K562 (cell line): ENCODE measurements around the gene SRPK2. TPM values are rescaled to one million over a fixed set of nuclear protein-coding genes. Genes with fewer than 3 reads are reported as not detected.

Source experiments
- ATAC-seq: fragments of 200-7000 bp; cut with Tn5 transposase; 3 replicates; pipeline ENCODE4 v1.9.1; 2020; ENCODE audit warnings: moderate library complexity
- BruUV-seq: library from RNA; stranded (reverse); fragments of 400-500 nt; replicated peaks from 2 replicates; lab custom pipeline; 2021; lab: Mats Ljungman, UMichigan
- CTCF ChIA-PET: fragments of 300-600 bp; formaldehyde crosslinking; extraction: SDS; loops from one replicate; lab custom pipeline; 2021; ENCODE audit warnings: low intra/inter-chr PET ratio; lab: Yijun Ruan, JAX
- POLR2A ChIA-PET: fragments of 300-600, 350-650 bp; sonication (Branson Sonifier 250); formaldehyde crosslinking; extraction: SDS; loops from one replicate; lab custom pipeline; 2021; ENCODE audit warnings: antibody characterized with exemption, inconsistent platforms; lab: Yijun Ruan, JAX
- DNase-seq, 4 experiments: peaks; one replicate each; pipeline versions ENCODE4 v3.0.0 to v3.0.0-alpha.2; 2011 to 2018; ENCODE audit warnings: low spot score in 3 of 4, mixed read lengths in 3 of 4; ENCODE audit errors: extremely low read depth in 1 of 4
- FAIRE-seq: peaks from 2 replicates; lab custom pipeline; 2011; peaks lifted over from hg19 to GRCh38; lab: Jason Lieb, UNC
- H2AFZ ChIP-seq: 2 replicates; pipeline ENCODE4 v1.6.0; 2011; ENCODE audit warnings: low read depth, low read length, control low read depth, inconsistent platforms
- H3K27ac ChIP-seq: fragments of 200-600 bp; 3 replicates; pipeline ENCODE4 v1.8.0; 2011; ENCODE audit warnings: low read depth, mild to moderate bottlenecking, control low read depth, inconsistent platforms, low read length, moderate library complexity, mixed read lengths; ENCODE audit errors: extremely low read depth
- H3K27me3 ChIP-seq, 2 experiments: fragments of 300-600 bp in 1 of 2; 2 replicates in 1 of 2; 3 replicates in 1 of 2; pipeline versions ENCODE4 v1.6.0 to v1.8.0; 2011; ENCODE audit warnings: inconsistent platforms in 2 of 2, low read length in 2 of 2, mild to moderate bottlenecking in 1 of 2, mixed read lengths in 1 of 2, moderate library complexity in 1 of 2; ENCODE audit not compliant: control insufficient read depth in 2 of 2, insufficient read depth in 2 of 2
- H3K36me3 ChIP-seq: fragments of 300-600 bp; 3 replicates; pipeline ENCODE4 v1.8.0; 2011; ENCODE audit warnings: mild to moderate bottlenecking, low read length, inconsistent platforms; ENCODE audit not compliant: control insufficient read depth, insufficient read depth
- H3K4me1 ChIP-seq, 2 experiments: fragments of 200-600 bp in 1 of 2; replicated peaks in 1 of 2; 2 replicates in 1 of 2; 3 replicates in 1 of 2; pipeline versions ENCODE4 v1.5.1 to v1.8.0; 2011; ENCODE audit warnings: inconsistent platforms in 2 of 2, low read length in 2 of 2, mild to moderate bottlenecking in 1 of 2, mixed read lengths in 1 of 2, moderate library complexity in 1 of 2; ENCODE audit not compliant: control insufficient read depth in 2 of 2, insufficient read depth in 2 of 2
- H3K4me2 ChIP-seq: 2 replicates; pipeline ENCODE4 v1.6.1; 2011; ENCODE audit warnings: low read length, control low read depth, inconsistent platforms, mixed read lengths; ENCODE audit not compliant: insufficient read depth
- H3K4me3 ChIP-seq: fragments of 200-600 bp; sonication (generic), shearing (Covaris generic); 2 replicates; pipeline ENCODE4 v1.5.1; 2016; ENCODE audit warnings: control low read depth, inconsistent platforms
- H3K79me2 ChIP-seq: fragments of 200-600 bp; 3 replicates; pipeline ENCODE4 v1.8.0; 2011; ENCODE audit warnings: low read length, inconsistent platforms; ENCODE audit not compliant: control insufficient read depth, insufficient read depth
- H3K9ac ChIP-seq, 2 experiments: 2 replicates each; pipeline versions ENCODE4 v1.6.0 to v1.6.1; 2011; ENCODE audit warnings: low read depth in 2 of 2, low read length in 2 of 2, control low read depth in 1 of 2, inconsistent platforms in 1 of 2, mild to moderate bottlenecking in 1 of 2, mixed read lengths in 1 of 2; ENCODE audit not compliant: insufficient read depth in 1 of 2
- H3K9me1 ChIP-seq: one replicate; pipeline ENCODE4 v1.6.0; 2011; ENCODE audit warnings: inconsistent platforms, mild to moderate bottlenecking, low read length, moderate library complexity; ENCODE audit not compliant: control insufficient read depth, insufficient read depth
- H3K9me3 ChIP-seq: replicated peaks from 2 replicates; pipeline ENCODE4 v1.5.1; 2011; ENCODE audit warnings: low read depth, low read length, inconsistent platforms; ENCODE audit not compliant: control insufficient read depth, insufficient read depth
- H4K20me1 ChIP-seq: replicated peaks from 2 replicates; pipeline ENCODE4 v1.6.1; 2011; ENCODE audit warnings: low read length, inconsistent platforms, mixed read lengths; ENCODE audit not compliant: control insufficient read depth, insufficient read depth
- C11orf30 ChIP-seq: fragments of 450-650 bp; IDR thresholded peaks from 2 replicates; pipeline ENCODE4 v1.6.1; 2016; ENCODE audit warnings: low read depth, mild to moderate bottlenecking
- CBFA2T2 ChIP-seq: fragments of 450-650 bp; conservative IDR thresholded peaks from 2 replicates; pipeline ENCODE4 v1.6.1; 2017; ENCODE audit warnings: mild to moderate bottlenecking
- CBFB ChIP-seq: sonication (generic); formaldehyde crosslinking; IDR thresholded peaks from 2 replicates; pipeline ENCODE4 v1.4.0; 2020; ENCODE audit warnings: mild to moderate bottlenecking, missing genetic modification reagents
- GATA2 ChIP-seq: sonication (generic); formaldehyde crosslinking; IDR thresholded peaks from 2 replicates; pipeline ENCODE4 v1.4.0; 2020; ENCODE audit warnings: mild to moderate bottlenecking, missing genetic modification reagents
- HDAC2 ChIP-seq: fragments of 450-650 bp; IDR thresholded peaks from 2 replicates; pipeline ENCODE4 v1.6.1; 2016; ENCODE audit warnings: mild to moderate bottlenecking
- JUND ChIP-seq, 2 experiments: IDR thresholded peaks; 2 replicates in 1 of 2; 3 replicates in 1 of 2; pipeline ENCODE4 v1.6.1; 2011; ENCODE audit warnings: borderline replicate concordance in 2 of 2, low read depth in 2 of 2, low read length in 2 of 2, improper control_type of control experiment in 1 of 2, missing biosample characterization in 1 of 2, missing genetic modification characterization in 1 of 2, missing genetic modification reagents in 1 of 2
- MBD2 ChIP-seq: sonication (generic); IDR thresholded peaks from 2 replicates; pipeline ENCODE4 v1.6.1; 2016; ENCODE audit warnings: low read depth, borderline replicate concordance
- PPARD ChIP-seq: fragments of 250-450 bp; sonication (Bioruptor Pico); IDR thresholded peaks from 2 replicates; pipeline ENCODE4 v1.8.0; 2022; ENCODE audit warnings: inconsistent platforms, mild to moderate bottlenecking, moderate library complexity
- SMAD2 ChIP-seq: fragments of 150-350 bp; IDR thresholded peaks from 2 replicates; pipeline ENCODE4 v1.6.1; 2014; ENCODE audit warnings: low read depth, mild to moderate bottlenecking, low read length
- STAG1 ChIP-seq: sonication (generic); formaldehyde crosslinking; IDR thresholded peaks from 2 replicates; pipeline ENCODE4 v1.5.0; 2020; ENCODE audit warnings: missing genetic modification reagents, borderline replicate concordance
- TBP ChIP-seq: optimal IDR thresholded peaks from 2 replicates; pipeline ENCODE3; 2011; ENCODE audit warnings: low read depth, low read length, improper control_type of control experiment
- TOE1 ChIP-seq, 2 experiments: fragments of 450-650 bp in 1 of 2; sonication (generic) in 1 of 2; formaldehyde crosslinking in 1 of 2; IDR thresholded peaks; 2 replicates each; pipeline versions ENCODE4 v1.7.1 to v1.8.0; 2016 to 2022; ENCODE audit warnings: borderline replicate concordance in 2 of 2, mild to moderate bottlenecking in 2 of 2, antibody characterized with exemption in 1 of 2, inconsistent platforms in 1 of 2, low read depth in 1 of 2, missing genetic modification reagents in 1 of 2, moderate library complexity in 1 of 2
- ZBTB26 ChIP-seq: fragments of 450-650 bp; formaldehyde crosslinking; IDR thresholded peaks from 2 replicates; pipeline ENCODE4 v1.4.0; 2022; ENCODE audit warnings: missing genetic modification characterization
- ZC3H11A ChIP-seq: IDR thresholded peaks from 2 replicates; pipeline ENCODE4 v1.6.1; 2012; ENCODE audit warnings: low read depth, low read length, improper control_type of control experiment
- ZNF121 ChIP-seq: sonication (generic); formaldehyde crosslinking; conservative IDR thresholded peaks from 2 replicates; pipeline ENCODE4 v1.8.0; 2022; ENCODE audit warnings: missing genetic modification reagents
- ZNF316 ChIP-seq: fragments of 450-650 bp; IDR thresholded peaks from 2 replicates; pipeline ENCODE4 v1.6.1; 2016
- ZNF764 ChIP-seq: fragments of 250-450 bp; sonication (Bioruptor Pico); IDR thresholded peaks from 2 replicates; pipeline ENCODE4 v1.4.0; 2020; ENCODE audit warnings: low read depth, mild to moderate bottlenecking, moderate library complexity
- in situ Hi-C: fragments of 300-500 bp; cut with MboI; formaldehyde crosslinking; loops from 4 replicates; pipeline ENCODE4 v1.15.0; 2018; ENCODE audit warnings: inconsistent platforms, mixed read lengths
- intact Hi-C: fragments of 100-400 bp; cut with micrococcal nuclease; formaldehyde crosslinking; loops from 2 replicates; pipeline ENCODE4 v1.14.2; 2022
- polyA plus RNA-seq, 8 experiments: library from polyadenylated mRNA; depleted of rRNA in 4 of 8; stranded (reverse) in 5 of 8; unstranded in 3 of 8; fragments of >200 nt; fragmentation: Nextera tagmentation in 2 of 8; fragmentation: Illumina TruSeq in 1 of 8; extraction: Ambion mirVana in 2 of 8; extraction: Trizol in 1 of 8; gene quantifications; 2 replicates each; pipeline versions ENCODE4 v1.2.1 to v1.2.3, GENCODE V29; 2011 to 2014; ENCODE audit warnings: inconsistent platforms in 1 of 8, missing spikeins in 1 of 8
- total RNA-seq, 7 experiments: library from RNA; depleted of rRNA in 6 of 7; stranded (reverse); fragments of >200 nt in 6 of 7; fragmentation: Illumina TruSeq in 2 of 7; extraction: Trizol in 2 of 7; gene quantifications; 2 replicates each; pipeline versions ENCODE4 v1.2.1 to v1.2.3, GENCODE V29; 2011 to 2021; ENCODE audit warnings: low replicate concordance in 1 of 7

Gene SRPK2
- total and polyA plus RNA-seq, 9 of the 15 experiments (the other 6 are each of a cell fraction or from before 2014, with no cell fraction given) = 21.5 to 44.7 (median 33.3) TPM

- no peaks in the 10 kb centered on the region for H3K9me3 ChIP-seq
- in situ Hi-C loops = no loop called here
- no peaks in the 10 kb centered on the region for H3K9me1 ChIP-seq
- H4K20me1 ChIP-seq = no peaks in the 10 kb centered on the region
- H3K4me3 ChIP-seq = no peak overlapping the region
- FAIRE-seq (no peak), DNase-seq (no peak), ATAC-seq (no peak)
- H3K27ac ChIP-seq = no peak overlapping the region
- ChIA-PET CTCF (no interaction called here), POLR2A (interaction anchor here (0.9 to 1.2 kb wide), 2 partner anchors 10 to 26 kb away, joined by 3 read pairs; no protein-coding TSS in a partner anchor)
- no peak overlapping the region for H3K4me2 ChIP-seq
- no peak for TF ChIP-seq ZBTB26 (CRISPR knock-in tag)
- TF ChIP-seq ZNF121 (CRISPR knock-in tag) = no peak
- no peak for TF ChIP-seq PPARD
- TF ChIP-seq GATA2 = no peak
- TF ChIP-seq TBP = no peak
- peak; percentile 64; the same call in 1 of the 2 replicates for TF ChIP-seq C11orf30
- TF ChIP-seq ZNF764 = no peak
- no peak for TF ChIP-seq CBFB
- no peak for TF ChIP-seq CBFA2T2
- TF ChIP-seq TOE1 (IDR thresholded peaks at IDR 0.05; ENCODE audit: borderline replicate concordance) = no peak
- no peak for TF ChIP-seq TOE1 (CRISPR knock-in tag; IDR thresholded peaks at IDR 0.05; ENCODE audit: borderline replicate concordance, low read depth)
- no peak for TF ChIP-seq HDAC2
- no peak for TF ChIP-seq SMAD2
- TF ChIP-seq JUND (IDR thresholded peaks at IDR 0.05; ENCODE audit: borderline replicate concordance, low read depth, low read length) = no peak
- TF ChIP-seq JUND (tag; IDR thresholded peaks at IDR 0.05; ENCODE audit: borderline replicate concordance, low read depth, low read length) = no peak
- TF ChIP-seq STAG1 (CRISPR knock-in tag) = no peak
- TF ChIP-seq ZC3H11A = no peak
- no peak for TF ChIP-seq MBD2
- TF ChIP-seq ZNF316 = peak; percentile 76
- intact Hi-C loops = no loop called here
- no TSS peak for BruUV-seq
- no peak overlapping the region for H2AFZ ChIP-seq
- peaks cover 77% of the 10 kb centered on the region for H3K36me3 ChIP-seq
- H3K79me2 ChIP-seq = 0 out of 3 replicates have a peak, but pooled peaks cover 5% of the 10 kb centered on the region
- no peak overlapping the region for H3K9ac ChIP-seq
- H3K4me1 ChIP-seq = no peaks in the 10 kb centered on the region
- no peaks in the 10 kb centered on the region for H3K27me3 ChIP-seq
Observed at GRCh38 chr7:105094966-105095365, 293.8 kb downstream of the SRPK2 start.
